ENCODE results near the gene CCSER1. TPM values are rescaled to one million over a fixed set of nuclear protein-coding genes. Genes with fewer than 3 reads are reported as not detected.

Gene CCSER1
- total RNA-seq: not detected in 2 replicates

GRCh38 chr4:90127223-90127705 lies at the start of gene CCSER1:
CCSER1 (plus strand) TSS chr4:90127394.

Other genes starting within 250 kb of the CCSER1 start
- 0.58 TPM in 1 of 2 replicates, not detected in the other for gene MMRN1, start 232.5 kb upstream of the CCSER1 start, total RNA-seq